ENCODE data around the gene DYNLT1.

- no peak for TF ChIP-seq CTCF (IDR thresholded peaks at IDR 0.05)
- no peak for TF ChIP-seq POLR2A (IDR thresholded peaks at IDR 0.05)
- TF ChIP-seq EP300 (IDR thresholded peaks at IDR 0.05): no peak
Observed at GRCh38 chr6:158620963-158621693, 23.4 kb downstream of the DYNLT1 start.

Measured in gastroesophageal sphincter (tissue), 3 donors.